Pulmonary artery endothelial cell (primary cell): ENCODE results near the gene CLTCL1. TPM values are rescaled to one million over a fixed set of nuclear protein-coding genes. Genes with fewer than 3 reads are reported as not detected.

Experiments used
- DNase-seq: peaks from one replicate; pipeline ENCODE4 v3.0.0-alpha.2; 2011; ENCODE audit warnings: low read depth, low spot score
- total RNA-seq: library from RNA; depleted of rRNA; stranded (reverse); fragments of >200 nt; gene quantifications from 2 replicates; pipeline ENCODE4 v1.2.3, GENCODE V29; 2014

The CLTCL1 gene
- total RNA-seq, 1 donor from 2014 or later: 4.4 TPM

DNA sequence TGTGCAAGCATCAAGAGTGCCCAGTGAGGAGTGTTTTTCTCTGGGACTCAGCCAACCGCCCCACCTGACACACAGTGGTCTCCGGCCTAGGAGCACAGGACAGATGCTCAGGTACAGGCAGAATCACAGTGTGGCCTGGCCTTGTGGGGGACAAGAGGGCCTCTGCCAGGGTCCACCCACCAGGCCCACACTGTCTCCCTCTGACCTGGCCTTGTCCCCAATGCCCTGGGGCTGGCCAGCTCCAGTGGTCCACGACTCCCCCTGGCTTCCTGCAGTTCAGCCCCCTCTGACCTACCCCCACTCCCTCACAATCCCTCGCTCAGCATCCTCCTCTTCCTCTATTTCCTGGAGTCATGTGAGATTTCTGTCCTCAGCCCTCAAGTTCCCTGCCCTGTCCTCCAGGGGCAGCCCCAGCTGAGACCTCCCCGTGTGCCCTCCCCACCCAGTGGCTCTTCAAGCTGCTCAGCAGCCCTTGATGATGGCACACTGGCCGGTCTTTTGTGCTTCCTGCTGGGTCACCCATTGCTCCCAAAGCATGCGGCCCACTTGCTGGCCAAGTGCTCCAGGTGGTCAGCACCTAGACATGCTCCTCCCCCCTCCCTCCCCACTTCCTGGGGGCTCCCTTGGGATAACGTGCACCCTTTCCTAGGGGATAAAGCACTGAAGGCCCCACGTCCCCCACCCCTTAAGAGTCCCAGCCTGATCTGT, 158.7 kb downstream of the CLTCL1 start:
- no peak for DNase-seq

DNA sequence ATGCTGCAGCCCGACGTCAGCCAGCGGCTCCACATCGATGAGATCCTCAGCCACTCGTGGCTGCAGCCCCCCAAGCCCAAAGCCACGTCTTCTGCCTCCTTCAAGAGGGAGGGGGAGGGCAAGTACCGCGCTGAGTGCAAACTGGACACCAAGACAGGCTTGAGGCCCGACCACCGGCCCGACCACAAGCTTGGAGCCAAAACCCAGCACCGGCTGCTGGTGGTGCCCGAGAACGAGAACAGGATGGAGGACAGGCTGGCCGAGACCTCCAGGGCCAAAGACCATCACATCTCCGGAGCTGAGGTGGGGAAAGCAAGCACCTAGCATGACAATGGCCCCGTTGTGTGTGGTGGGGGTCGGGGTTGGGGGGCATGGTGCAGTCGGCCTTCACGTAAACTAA, 159.4 kb downstream of the CLTCL1 start:
- DNase-seq: no peak

DNA sequence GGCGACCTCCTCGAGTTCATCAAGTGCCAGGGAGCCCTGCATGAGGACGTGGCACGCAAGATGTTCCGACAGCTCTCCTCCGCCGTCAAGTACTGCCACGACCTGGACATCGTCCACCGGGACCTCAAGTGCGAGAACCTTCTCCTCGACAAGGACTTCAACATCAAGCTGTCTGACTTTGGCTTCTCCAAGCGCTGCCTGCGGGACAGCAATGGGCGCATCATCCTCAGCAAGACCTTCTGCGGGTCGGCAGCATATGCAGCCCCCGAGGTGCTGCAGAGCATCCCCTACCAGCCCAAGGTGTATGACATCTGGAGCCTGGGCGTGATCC, 159.9 kb downstream of the CLTCL1 start:
- no peak for DNase-seq

DNA sequence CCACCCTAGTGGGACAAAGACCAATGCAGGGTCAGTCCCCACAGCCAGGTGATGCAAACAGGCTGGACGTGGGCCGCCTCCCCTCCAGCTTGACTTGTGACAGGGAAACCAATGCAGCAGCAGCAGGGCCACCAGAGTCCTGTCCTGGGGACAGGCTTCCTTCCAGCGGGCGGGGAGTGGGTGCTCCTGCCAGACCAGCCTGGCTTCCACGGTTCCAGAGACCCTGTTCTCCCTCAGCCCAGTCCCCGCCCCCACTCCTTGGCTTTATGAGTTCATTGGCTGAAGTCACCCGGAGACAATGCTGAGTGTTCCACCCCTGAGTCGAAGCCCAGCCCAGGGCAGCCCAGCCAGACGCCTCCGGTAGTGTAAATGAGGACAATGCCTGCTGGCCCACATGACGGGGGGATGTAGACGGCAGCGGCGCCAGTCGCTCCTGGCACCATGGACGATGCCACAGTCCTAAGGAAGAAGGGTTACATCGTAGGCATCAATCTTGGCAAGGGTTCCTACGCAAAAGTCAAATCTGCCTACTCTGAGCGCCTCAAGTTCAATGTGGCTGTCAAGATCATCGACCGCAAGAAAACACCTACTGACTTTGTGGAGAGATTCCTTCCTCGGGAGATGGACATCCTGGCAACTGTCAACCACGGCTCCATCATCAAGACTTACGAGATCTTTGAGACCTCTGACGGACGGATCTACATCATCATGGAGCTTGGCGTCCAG, 160.4 kb downstream of the CLTCL1 start, which contains the start of gene TSSK2:
TSS of gene TSSK2 (plus strand) at position 350 of the 726 bp plus-strand sequence. CDS start at position 442, 92 bp downstream.
- no peak for DNase-seq

DNA sequence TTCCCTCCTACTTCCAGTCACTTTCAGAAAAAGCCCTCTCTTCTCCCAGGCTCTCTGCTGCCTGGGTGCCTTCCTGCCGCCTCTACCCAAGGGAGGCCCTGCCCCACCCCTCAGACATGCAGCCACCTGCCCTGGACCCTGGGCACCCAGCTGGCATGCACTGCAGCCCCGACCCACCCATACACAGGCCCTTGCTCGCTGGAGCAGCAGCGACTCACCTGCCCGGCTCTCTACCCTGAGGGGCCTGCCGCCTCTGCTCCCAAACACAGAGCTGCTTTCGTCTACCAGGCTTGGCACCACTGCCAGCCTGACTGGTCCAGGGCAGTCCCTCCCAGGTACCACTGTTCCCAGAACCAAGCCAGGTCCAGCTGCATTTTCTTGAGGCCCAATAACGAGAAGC, 161.6 kb downstream of the CLTCL1 start:
- DNase-seq: no peak

Other genes with a start within 250 kb of the CLTCL1 start
- 36.4 and 52.1 TPM in 2 replicates for gene DGCR2, start 169.3 kb downstream of the CLTCL1 start, total RNA-seq
- not detected in 2 replicates for gene TSSK2, start 160.4 kb downstream of the CLTCL1 start, total RNA-seq
- 9.6 and 13.4 TPM in 2 replicates for gene ESS2, start 147.1 kb downstream of the CLTCL1 start, total RNA-seq
- 0.07 TPM in 1 of 2 replicates, not detected in the other for gene GSC2, start 141.4 kb downstream of the CLTCL1 start, total RNA-seq
- gene SLC25A1, start 113.0 kb downstream of the CLTCL1 start, total RNA-seq: 87.9 and 96.3 TPM in 2 replicates
- 22.8 and 26.1 TPM in 2 replicates for gene HIRA, start 140.0 kb upstream of the CLTCL1 start, total RNA-seq
- gene MRPL40, start 140.8 kb upstream of the CLTCL1 start, total RNA-seq: 41.2 and 45.6 TPM in 2 replicates
- 21.4 and 25.3 TPM in 2 replicates for gene C22orf39, start 156.0 kb upstream of the CLTCL1 start, total RNA-seq
- 166 and 168 TPM in 2 replicates for gene UFD1, start 187.5 kb upstream of the CLTCL1 start, total RNA-seq
- gene CDC45, start 188.2 kb upstream of the CLTCL1 start, total RNA-seq: 30.7 and 50.1 TPM in 2 replicates
- 360 and 491 TPM in 2 replicates for gene CLDN5, start 232.7 kb upstream of the CLTCL1 start, total RNA-seq